ENCODE results near the gene MESP1. TPM values are rescaled to one million over a fixed set of nuclear protein-coding genes. Genes with fewer than 3 reads are reported as not detected.
A peak's percentile ranks its signal among the peaks of the same experiment; 100 is the strongest.

MESP1 gene
- total and polyA plus RNA-seq, 2 of the 13 experiments (the other 11 are each of a cell fraction or from before 2014, with no cell fraction given): not detected

DNA sequence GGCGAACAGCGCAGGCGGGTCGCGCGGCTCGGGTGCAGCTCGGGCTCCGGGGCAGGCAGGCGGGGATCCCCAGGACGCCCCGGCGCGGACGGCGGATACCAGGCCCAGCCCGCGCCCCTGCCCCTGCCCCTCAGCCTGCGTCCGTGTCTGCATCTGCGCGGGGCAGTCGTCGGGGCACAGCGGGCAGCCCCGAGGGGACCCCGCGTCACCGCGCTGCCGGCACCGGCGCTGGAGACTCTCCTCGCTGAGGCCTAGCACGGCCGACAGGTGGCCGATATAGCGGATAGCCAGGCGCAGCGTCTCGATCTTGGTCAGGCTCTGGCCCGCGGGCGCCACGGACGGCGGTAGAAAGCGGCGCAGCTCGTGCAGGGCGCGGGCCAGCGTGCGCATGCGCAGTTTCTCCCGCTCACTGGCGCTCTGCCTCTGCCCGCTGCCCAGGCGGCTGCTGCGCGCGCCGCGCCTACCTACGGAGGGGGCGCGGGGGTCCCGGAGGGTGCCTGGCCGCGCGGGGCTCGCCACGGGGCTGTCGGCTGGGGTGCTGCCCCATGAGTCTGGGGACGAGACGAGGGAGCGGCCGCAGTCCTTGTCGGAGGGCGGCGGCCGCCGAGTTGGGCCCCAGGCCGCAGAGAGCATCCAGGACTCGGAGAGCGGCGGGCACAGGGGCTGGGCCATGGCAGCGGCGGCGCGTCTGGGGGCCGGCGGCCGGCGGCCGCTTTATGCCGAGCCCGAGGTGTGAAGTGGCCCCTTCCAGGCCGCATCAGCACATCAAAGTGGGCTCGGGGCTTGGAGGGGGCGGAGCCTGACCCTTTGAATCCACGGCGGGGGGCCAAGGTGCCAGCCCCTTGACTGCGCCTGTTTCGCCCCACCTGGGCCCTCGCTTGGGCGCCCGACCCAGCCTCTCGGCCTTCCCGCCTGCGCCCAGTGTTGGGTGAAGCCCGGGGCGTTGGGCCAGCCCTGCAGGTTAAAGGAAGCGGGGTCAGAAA, at the start of gene MESP1 (continued):
- TF ChIP-seq, protein P1, sequence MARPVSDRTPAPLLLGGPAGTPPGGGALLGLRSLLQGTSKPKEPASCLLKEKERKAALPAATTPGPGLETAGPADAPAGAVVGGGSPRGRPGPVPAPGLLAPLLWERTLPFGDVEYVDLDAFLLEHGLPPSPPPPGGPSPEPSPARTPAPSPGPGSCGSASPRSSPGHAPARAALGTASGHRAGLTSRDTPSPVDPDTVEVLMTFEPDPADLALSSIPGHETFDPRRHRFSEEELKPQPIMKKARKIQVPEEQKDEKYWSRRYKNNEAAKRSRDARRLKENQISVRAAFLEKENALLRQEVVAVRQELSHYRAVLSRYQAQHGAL (CRISPR knock-in tag; IDR thresholded peaks at IDR 0.05; ENCODE audit: not compliant biosample characterization): peak; percentile 89
- TF ChIP-seq, protein P2, sequence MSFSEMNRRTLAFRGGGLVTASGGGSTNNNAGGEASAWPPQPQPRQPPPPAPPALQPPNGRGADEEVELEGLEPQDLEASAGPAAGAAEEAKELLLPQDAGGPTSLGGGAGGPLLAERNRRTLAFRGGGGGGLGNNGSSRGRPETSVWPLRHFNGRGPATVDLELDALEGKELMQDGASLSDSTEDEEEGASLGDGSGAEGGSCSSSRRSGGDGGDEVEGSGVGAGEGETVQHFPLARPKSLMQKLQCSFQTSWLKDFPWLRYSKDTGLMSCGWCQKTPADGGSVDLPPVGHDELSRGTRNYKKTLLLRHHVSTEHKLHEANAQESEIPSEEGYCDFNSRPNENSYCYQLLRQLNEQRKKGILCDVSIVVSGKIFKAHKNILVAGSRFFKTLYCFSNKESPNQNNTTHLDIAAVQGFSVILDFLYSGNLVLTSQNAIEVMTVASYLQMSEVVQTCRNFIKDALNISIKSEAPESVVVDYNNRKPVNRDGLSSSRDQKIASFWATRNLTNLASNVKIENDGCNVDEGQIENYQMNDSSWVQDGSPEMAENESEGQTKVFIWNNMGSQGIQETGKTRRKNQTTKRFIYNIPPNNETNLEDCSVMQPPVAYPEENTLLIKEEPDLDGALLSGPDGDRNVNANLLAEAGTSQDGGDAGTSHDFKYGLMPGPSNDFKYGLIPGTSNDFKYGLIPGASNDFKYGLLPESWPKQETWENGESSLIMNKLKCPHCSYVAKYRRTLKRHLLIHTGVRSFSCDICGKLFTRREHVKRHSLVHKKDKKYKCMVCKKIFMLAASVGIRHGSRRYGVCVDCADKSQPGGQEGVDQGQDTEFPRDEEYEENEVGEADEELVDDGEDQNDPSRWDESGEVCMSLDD (CRISPR knock-in tag; IDR thresholded peaks at IDR 0.05; ENCODE audit: borderline replicate concordance): no peak
- TF ChIP-seq SOX13 (IDR thresholded peaks at IDR 0.05) (no peak), SOX13 (CRISPR knock-in tag; conservative IDR thresholded peaks at IDR 0.05 in 1 of 2, IDR thresholded peaks at IDR 0.05 in 1 of 2) (peak in 1 of 2 experiments; percentile 29; a peak in 1 of 4 replicates), GABPB1 (CRISPR knock-in tag; IDR thresholded peaks at IDR 0.05) (peak; percentile 59), MLLT10 (CRISPR knock-in tag; IDR thresholded peaks at IDR 0.05) (no peak), THAP11 (CRISPR knock-in tag; IDR thresholded peaks at IDR 0.05) (peak; percentile 48; the same call in 1 of the 2 replicates), MEIS2 (CRISPR knock-in tag; IDR thresholded peaks at IDR 0.05) (peak; percentile 89; the same call in 1 of the 2 replicates), IRF2 (CRISPR knock-in tag; IDR thresholded peaks at IDR 0.05) (0 out of 2 replicates have a peak, but pooled peaks have one; percentile 48), HES4 (CRISPR knock-in tag; IDR thresholded peaks at IDR 0.05; ENCODE audit: borderline replicate concordance) (0 out of 2 replicates have a peak, but pooled peaks have one; percentile 88), ZNF781 (CRISPR knock-in tag; IDR thresholded peaks at IDR 0.05; ENCODE audit: borderline replicate concordance, not compliant biosample characterization) (no peak), KLF9 (CRISPR knock-in tag; IDR thresholded peaks at IDR 0.05; ENCODE audit: low read depth) (no peak), SMAD1 (CRISPR knock-in tag; IDR thresholded peaks at IDR 0.05; ENCODE audit: borderline replicate concordance, low read depth) (no peak; the same call in 1 of the 2 replicates), MIER2 (CRISPR knock-in tag; IDR thresholded peaks at IDR 0.05) (no peak), ZNF124 (CRISPR knock-in tag; IDR thresholded peaks at IDR 0.05) (peak; percentile 74), ZNF674 (CRISPR knock-in tag; IDR thresholded peaks at IDR 0.05; ENCODE audit: low read depth) (no peak), BCL6 (CRISPR knock-in tag; IDR thresholded peaks at IDR 0.05) (peak; percentile 46), GATAD2A (CRISPR knock-in tag; IDR thresholded peaks at IDR 0.05) (peak; percentile 32; the same call in 1 of the 2 replicates)
- TF ChIP-seq, protein P3, sequence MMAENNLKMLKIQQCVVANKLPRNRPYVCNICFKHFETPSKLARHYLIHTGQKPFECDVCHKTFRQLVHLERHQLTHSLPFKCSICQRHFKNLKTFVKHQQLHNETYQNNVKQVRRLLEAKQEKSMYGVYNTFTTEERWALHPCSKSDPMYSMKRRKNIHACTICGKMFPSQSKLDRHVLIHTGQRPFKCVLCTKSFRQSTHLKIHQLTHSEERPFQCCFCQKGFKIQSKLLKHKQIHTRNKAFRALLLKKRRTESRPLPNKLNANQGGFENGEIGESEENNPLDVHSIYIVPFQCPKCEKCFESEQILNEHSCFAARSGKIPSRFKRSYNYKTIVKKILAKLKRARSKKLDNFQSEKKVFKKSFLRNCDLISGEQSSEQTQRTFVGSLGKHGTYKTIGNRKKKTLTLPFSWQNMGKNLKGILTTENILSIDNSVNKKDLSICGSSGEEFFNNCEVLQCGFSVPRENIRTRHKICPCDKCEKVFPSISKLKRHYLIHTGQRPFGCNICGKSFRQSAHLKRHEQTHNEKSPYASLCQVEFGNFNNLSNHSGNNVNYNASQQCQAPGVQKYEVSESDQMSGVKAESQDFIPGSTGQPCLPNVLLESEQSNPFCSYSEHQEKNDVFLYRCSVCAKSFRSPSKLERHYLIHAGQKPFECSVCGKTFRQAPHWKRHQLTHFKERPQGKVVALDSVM (CRISPR knock-in tag; IDR thresholded peaks at IDR 0.05): no peak
- TF ChIP-seq, protein P4, sequence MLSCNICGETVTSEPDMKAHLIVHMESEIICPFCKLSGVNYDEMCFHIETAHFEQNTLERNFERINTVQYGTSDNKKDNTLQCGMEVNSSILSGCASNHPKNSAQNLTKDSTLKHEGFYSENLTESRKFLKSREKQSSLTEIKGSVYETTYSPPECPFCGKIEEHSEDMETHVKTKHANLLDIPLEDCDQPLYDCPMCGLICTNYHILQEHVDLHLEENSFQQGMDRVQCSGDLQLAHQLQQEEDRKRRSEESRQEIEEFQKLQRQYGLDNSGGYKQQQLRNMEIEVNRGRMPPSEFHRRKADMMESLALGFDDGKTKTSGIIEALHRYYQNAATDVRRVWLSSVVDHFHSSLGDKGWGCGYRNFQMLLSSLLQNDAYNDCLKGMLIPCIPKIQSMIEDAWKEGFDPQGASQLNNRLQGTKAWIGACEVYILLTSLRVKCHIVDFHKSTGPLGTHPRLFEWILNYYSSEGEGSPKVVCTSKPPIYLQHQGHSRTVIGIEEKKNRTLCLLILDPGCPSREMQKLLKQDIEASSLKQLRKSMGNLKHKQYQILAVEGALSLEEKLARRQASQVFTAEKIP (CRISPR knock-in tag; IDR thresholded peaks at IDR 0.05; ENCODE audit: borderline replicate concordance): no peak

All from HepG2 (cell line).